ENCODE results near the gene PGAM2.

DNA sequence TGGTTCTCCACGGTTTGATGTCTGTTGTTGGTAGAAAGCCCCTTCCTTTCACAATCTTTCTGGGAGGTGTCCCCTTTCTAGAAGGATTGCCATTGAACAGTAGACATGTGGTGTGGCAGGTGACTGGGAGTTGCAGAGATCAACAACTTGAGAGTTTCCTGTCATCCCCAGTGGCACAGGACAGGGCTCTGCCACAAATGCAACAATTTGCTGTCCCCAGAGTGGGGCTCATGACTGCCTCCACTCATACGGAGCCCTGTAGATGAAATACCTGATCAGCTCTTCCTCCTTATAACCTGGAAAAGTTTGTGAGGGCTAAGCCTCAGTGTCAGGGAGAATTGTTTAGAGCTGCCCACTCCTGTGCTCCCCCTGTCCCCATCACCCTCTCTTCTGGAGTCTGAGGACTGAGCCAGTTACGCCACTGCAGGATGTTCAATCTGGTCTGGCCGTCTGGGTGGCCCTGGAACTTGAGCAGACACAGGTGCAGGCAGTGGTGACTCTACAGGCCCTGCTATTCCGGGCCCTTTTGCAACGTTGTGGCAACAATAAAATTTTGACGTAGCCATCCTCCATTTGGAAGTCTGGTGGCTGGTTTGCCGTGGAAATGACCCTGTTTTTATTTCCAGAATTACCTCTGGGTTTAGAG is 14.3 kb downstream of the PGAM2 start:
- TF ChIP-seq, protein P1, sequence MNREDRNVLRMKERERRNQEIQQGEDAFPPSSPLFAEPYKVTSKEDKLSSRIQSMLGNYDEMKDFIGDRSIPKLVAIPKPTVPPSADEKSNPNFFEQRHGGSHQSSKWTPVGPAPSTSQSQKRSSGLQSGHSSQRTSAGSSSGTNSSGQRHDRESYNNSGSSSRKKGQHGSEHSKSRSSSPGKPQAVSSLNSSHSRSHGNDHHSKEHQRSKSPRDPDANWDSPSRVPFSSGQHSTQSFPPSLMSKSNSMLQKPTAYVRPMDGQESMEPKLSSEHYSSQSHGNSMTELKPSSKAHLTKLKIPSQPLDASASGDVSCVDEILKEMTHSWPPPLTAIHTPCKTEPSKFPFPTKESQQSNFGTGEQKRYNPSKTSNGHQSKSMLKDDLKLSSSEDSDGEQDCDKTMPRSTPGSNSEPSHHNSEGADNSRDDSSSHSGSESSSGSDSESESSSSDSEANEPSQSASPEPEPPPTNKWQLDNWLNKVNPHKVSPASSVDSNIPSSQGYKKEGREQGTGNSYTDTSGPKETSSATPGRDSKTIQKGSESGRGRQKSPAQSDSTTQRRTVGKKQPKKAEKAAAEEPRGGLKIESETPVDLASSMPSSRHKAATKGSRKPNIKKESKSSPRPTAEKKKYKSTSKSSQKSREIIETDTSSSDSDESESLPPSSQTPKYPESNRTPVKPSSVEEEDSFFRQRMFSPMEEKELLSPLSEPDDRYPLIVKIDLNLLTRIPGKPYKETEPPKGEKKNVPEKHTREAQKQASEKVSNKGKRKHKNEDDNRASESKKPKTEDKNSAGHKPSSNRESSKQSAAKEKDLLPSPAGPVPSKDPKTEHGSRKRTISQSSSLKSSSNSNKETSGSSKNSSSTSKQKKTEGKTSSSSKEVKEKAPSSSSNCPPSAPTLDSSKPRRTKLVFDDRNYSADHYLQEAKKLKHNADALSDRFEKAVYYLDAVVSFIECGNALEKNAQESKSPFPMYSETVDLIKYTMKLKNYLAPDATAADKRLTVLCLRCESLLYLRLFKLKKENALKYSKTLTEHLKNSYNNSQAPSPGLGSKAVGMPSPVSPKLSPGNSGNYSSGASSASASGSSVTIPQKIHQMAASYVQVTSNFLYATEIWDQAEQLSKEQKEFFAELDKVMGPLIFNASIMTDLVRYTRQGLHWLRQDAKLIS (CRISPR knock-in tag; IDR thresholded peaks at IDR 0.05; ENCODE audit: borderline replicate concordance), result no peak
- TF ChIP-seq, protein P2, sequence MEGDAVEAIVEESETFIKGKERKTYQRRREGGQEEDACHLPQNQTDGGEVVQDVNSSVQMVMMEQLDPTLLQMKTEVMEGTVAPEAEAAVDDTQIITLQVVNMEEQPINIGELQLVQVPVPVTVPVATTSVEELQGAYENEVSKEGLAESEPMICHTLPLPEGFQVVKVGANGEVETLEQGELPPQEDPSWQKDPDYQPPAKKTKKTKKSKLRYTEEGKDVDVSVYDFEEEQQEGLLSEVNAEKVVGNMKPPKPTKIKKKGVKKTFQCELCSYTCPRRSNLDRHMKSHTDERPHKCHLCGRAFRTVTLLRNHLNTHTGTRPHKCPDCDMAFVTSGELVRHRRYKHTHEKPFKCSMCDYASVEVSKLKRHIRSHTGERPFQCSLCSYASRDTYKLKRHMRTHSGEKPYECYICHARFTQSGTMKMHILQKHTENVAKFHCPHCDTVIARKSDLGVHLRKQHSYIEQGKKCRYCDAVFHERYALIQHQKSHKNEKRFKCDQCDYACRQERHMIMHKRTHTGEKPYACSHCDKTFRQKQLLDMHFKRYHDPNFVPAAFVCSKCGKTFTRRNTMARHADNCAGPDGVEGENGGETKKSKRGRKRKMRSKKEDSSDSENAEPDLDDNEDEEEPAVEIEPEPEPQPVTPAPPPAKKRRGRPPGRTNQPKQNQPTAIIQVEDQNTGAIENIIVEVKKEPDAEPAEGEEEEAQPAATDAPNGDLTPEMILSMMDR (IDR thresholded peaks at IDR 0.05), result no peak
- TF ChIP-seq, protein P3, sequence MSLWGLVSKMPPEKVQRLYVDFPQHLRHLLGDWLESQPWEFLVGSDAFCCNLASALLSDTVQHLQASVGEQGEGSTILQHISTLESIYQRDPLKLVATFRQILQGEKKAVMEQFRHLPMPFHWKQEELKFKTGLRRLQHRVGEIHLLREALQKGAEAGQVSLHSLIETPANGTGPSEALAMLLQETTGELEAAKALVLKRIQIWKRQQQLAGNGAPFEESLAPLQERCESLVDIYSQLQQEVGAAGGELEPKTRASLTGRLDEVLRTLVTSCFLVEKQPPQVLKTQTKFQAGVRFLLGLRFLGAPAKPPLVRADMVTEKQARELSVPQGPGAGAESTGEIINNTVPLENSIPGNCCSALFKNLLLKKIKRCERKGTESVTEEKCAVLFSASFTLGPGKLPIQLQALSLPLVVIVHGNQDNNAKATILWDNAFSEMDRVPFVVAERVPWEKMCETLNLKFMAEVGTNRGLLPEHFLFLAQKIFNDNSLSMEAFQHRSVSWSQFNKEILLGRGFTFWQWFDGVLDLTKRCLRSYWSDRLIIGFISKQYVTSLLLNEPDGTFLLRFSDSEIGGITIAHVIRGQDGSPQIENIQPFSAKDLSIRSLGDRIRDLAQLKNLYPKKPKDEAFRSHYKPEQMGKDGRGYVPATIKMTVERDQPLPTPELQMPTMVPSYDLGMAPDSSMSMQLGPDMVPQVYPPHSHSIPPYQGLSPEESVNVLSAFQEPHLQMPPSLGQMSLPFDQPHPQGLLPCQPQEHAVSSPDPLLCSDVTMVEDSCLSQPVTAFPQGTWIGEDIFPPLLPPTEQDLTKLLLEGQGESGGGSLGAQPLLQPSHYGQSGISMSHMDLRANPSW (CRISPR knock-in tag; conservative IDR thresholded peaks at IDR 0.05; ENCODE audit: low read depth), result no peak
- no peak for TF ChIP-seq CREB1 (CRISPR knock-in tag; IDR thresholded peaks at IDR 0.05)
- TF ChIP-seq ZNF671 (CRISPR knock-in tag; IDR thresholded peaks at IDR 0.05), result no peak
- TF ChIP-seq, protein P4, sequence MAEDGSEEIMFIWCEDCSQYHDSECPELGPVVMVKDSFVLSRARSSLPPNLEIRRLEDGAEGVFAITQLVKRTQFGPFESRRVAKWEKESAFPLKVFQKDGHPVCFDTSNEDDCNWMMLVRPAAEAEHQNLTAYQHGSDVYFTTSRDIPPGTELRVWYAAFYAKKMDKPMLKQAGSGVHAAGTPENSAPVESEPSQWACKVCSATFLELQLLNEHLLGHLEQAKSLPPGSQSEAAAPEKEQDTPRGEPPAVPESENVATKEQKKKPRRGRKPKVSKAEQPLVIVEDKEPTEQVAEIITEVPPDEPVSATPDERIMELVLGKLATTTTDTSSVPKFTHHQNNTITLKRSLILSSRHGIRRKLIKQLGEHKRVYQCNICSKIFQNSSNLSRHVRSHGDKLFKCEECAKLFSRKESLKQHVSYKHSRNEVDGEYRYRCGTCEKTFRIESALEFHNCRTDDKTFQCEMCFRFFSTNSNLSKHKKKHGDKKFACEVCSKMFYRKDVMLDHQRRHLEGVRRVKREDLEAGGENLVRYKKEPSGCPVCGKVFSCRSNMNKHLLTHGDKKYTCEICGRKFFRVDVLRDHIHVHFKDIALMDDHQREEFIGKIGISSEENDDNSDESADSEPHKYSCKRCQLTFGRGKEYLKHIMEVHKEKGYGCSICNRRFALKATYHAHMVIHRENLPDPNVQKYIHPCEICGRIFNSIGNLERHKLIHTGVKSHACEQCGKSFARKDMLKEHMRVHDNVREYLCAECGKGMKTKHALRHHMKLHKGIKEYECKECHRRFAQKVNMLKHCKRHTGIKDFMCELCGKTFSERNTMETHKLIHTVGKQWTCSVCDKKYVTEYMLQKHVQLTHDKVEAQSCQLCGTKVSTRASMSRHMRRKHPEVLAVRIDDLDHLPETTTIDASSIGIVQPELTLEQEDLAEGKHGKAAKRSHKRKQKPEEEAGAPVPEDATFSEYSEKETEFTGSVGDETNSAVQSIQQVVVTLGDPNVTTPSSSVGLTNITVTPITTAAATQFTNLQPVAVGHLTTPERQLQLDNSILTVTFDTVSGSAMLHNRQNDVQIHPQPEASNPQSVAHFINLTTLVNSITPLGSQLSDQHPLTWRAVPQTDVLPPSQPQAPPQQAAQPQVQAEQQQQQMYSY (CRISPR knock-in tag; IDR thresholded peaks at IDR 0.05), result no peak
- no peak for TF ChIP-seq ZNF121 (CRISPR knock-in tag; IDR thresholded peaks at IDR 0.05)
- TF ChIP-seq RORB (CRISPR knock-in tag; IDR thresholded peaks at IDR 0.05), result no peak
- TF ChIP-seq, protein P5, sequence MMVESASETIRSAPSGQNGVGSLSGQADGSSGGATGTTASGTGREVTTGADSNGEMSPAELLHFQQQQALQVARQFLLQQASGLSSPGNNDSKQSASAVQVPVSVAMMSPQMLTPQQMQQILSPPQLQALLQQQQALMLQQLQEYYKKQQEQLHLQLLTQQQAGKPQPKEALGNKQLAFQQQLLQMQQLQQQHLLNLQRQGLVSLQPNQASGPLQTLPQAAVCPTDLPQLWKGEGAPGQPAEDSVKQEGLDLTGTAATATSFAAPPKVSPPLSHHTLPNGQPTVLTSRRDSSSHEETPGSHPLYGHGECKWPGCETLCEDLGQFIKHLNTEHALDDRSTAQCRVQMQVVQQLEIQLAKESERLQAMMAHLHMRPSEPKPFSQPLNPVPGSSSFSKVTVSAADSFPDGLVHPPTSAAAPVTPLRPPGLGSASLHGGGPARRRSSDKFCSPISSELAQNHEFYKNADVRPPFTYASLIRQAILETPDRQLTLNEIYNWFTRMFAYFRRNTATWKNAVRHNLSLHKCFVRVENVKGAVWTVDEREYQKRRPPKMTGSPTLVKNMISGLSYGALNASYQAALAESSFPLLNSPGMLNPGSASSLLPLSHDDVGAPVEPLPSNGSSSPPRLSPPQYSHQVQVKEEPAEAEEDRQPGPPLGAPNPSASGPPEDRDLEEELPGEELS (CRISPR knock-in tag; IDR thresholded peaks at IDR 0.05), result no peak
- TF ChIP-seq, protein P6, sequence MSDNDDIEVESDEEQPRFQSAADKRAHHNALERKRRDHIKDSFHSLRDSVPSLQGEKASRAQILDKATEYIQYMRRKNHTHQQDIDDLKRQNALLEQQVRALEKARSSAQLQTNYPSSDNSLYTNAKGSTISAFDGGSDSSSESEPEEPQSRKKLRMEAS (CRISPR knock-in tag; IDR thresholded peaks at IDR 0.05), result no peak
- TF ChIP-seq, protein P7, sequence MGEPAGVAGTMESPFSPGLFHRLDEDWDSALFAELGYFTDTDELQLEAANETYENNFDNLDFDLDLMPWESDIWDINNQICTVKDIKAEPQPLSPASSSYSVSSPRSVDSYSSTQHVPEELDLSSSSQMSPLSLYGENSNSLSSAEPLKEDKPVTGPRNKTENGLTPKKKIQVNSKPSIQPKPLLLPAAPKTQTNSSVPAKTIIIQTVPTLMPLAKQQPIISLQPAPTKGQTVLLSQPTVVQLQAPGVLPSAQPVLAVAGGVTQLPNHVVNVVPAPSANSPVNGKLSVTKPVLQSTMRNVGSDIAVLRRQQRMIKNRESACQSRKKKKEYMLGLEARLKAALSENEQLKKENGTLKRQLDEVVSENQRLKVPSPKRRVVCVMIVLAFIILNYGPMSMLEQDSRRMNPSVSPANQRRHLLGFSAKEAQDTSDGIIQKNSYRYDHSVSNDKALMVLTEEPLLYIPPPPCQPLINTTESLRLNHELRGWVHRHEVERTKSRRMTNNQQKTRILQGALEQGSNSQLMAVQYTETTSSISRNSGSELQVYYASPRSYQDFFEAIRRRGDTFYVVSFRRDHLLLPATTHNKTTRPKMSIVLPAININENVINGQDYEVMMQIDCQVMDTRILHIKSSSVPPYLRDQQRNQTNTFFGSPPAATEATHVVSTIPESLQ (CRISPR knock-in tag; IDR thresholded peaks at IDR 0.05), result no peak
- TF ChIP-seq, protein P8, sequence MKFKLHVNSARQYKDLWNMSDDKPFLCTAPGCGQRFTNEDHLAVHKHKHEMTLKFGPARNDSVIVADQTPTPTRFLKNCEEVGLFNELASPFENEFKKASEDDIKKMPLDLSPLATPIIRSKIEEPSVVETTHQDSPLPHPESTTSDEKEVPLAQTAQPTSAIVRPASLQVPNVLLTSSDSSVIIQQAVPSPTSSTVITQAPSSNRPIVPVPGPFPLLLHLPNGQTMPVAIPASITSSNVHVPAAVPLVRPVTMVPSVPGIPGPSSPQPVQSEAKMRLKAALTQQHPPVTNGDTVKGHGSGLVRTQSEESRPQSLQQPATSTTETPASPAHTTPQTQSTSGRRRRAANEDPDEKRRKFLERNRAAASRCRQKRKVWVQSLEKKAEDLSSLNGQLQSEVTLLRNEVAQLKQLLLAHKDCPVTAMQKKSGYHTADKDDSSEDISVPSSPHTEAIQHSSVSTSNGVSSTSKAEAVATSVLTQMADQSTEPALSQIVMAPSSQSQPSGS (CRISPR knock-in tag; IDR thresholded peaks at IDR 0.05; ENCODE audit: borderline replicate concordance, low read depth), result no peak
- no peak for TF ChIP-seq ZBTB21 (CRISPR knock-in tag; IDR thresholded peaks at IDR 0.05; ENCODE audit: borderline replicate concordance)
- TF ChIP-seq ZNF423 (CRISPR knock-in tag; IDR thresholded peaks at IDR 0.05), result no peak

Data from WTC11 (cell line).